Measurements from ENCODE around the gene MYOZ3. TPM values are rescaled to one million over a fixed set of nuclear protein-coding genes. Genes with fewer than 3 reads are reported as not detected.

The MYOZ3 gene
- total and polyA plus RNA-seq, 2 experiments from 2014 or later = 1.1 to 1.8 TPM

DNA sequence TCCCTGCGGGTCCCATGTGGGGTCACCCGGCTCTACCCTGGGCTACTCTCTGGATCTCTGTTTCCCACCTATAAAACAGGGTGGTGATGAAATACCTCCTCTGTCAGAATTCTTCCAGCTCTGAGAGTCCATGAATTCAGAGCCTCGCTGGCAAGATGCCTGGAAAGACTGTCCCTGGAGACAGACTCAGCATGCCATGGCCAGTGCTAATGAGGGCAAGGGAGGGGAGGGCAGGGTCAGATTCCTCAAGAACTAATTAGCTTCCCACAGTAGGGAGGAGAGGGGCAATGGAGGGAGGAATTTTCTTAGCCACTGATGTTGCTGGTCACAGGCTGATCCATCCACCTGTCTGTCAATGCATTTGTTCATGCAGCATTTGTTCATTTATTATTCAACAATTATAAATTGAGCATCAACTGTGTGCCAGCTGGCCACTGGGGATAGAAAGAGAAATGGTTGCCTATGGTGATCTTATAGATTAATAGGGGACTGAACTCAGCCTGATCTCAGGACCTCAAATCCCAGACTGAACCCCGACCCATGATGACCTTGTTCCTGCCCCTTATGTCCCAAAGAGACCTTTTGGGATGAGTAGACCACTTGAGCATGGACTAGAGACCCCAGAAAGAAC is 15.9 kb upstream of the MYOZ3 start:
- Histone ChIP-seq H3K4me2 (peak overlapping the region; percentile 26), H3K4me1 (ENCODE audit: insufficient read depth) (peaks cover 54% of the 10 kb centered on the region)

DNA sequence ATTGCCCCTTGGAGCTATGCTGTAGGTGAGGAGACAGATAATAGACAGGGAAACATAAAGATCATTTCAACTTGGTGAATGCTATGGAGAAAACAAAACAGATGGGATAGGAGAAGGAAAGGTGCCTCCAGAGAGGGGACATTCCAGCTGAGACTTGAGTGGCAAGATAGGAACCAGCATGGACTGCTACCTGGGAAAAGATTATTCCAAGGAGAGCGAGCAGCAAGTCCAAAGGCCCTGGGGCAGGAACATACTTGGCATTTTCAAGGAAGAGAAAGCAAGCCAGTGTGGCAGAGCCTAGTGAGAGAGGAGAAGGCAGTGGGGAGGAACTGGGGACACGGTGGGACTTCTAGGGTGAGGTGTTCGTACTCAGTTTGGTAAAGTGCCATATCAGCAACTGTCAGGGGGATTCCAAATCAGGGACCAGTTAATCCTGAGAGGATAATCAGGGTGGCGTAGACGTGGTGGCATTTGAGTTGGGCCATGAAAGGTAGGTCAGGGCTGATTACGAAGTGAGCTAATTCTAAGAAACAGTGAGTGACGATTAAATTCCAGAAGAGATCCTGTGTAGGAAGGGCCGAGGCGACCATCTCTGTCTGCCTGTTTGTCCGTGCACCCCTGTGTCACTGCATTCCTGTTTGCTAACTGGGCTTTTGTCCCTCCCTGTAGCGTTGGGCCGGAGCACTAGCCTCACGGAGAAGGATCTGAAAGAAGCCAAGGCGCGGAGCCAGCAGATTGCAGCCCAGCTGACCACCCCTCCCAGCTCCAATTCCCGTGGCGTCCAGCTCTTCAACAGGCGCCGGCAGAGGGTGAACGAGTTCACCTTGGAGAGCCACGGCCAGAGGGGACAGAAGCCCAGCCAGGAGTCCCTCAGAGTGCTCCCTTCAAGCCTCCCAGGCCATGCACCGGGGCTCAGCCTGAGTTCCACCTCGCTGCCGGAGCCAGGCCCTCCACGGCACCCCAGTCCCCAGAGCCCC is 13.5 kb upstream of the MYOZ3 start:
- Histone ChIP-seq H3K4me3 (no peak overlapping the region), H3K27ac (no peak overlapping the region), H3K4me2 (no peak overlapping the region), H3K27me3 (no peaks in the 10 kb centered on the region), H3K9me2 (replicated peaks; ENCODE audit: insufficient read depth) (no peaks in the 10 kb centered on the region), H3K4me1 (ENCODE audit: insufficient read depth) (peaks cover 30% of the 10 kb centered on the region), H4K20me1 (ENCODE audit: insufficient read depth, poor library complexity, severe bottlenecking) (no peaks in the 10 kb centered on the region), H3K9me3 (ENCODE audit: low read depth) (no peaks in the 10 kb centered on the region), H2AFZ (no peak overlapping the region), H3K36me3 (replicated peaks; ENCODE audit: insufficient read depth, low read depth) (no peaks in the 10 kb centered on the region), H3K79me2 (peaks cover 42% of the 10 kb centered on the region)
- WGBS (ENCODE audit: low lambda C conversion rate, missing lambda C conversion rate) = 81% methylated on average over 25 of the region's 25 CpGs
- no peak for DNase-seq (ENCODE audit: low spot score)
- TF ChIP-seq EZH2 (IDR thresholded peaks at IDR 0.05; ENCODE audit: borderline replicate concordance) = no peak
- TF ChIP-seq EZH2phosphoT487 (IDR thresholded peaks at IDR 0.05; ENCODE audit: low read depth, severe bottlenecking, unreplicated experiment) = no peak
- TF ChIP-seq, protein P1, sequence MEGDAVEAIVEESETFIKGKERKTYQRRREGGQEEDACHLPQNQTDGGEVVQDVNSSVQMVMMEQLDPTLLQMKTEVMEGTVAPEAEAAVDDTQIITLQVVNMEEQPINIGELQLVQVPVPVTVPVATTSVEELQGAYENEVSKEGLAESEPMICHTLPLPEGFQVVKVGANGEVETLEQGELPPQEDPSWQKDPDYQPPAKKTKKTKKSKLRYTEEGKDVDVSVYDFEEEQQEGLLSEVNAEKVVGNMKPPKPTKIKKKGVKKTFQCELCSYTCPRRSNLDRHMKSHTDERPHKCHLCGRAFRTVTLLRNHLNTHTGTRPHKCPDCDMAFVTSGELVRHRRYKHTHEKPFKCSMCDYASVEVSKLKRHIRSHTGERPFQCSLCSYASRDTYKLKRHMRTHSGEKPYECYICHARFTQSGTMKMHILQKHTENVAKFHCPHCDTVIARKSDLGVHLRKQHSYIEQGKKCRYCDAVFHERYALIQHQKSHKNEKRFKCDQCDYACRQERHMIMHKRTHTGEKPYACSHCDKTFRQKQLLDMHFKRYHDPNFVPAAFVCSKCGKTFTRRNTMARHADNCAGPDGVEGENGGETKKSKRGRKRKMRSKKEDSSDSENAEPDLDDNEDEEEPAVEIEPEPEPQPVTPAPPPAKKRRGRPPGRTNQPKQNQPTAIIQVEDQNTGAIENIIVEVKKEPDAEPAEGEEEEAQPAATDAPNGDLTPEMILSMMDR (IDR thresholded peaks at IDR 0.05; ENCODE audit: poor library complexity) = no peak

More for the DNA sequence above, 15.9 kb upstream of the MYOZ3 start:
- Histone ChIP-seq H3K27me3 (no peaks in the 10 kb centered on the region), H3K9me3 (ENCODE audit: low read depth) (no peaks in the 10 kb centered on the region), H3K79me2 (peaks cover 49% of the 10 kb centered on the region), H3K9me2 (replicated peaks; ENCODE audit: insufficient read depth) (no peaks in the 10 kb centered on the region), H3K36me3 (replicated peaks; ENCODE audit: insufficient read depth, low read depth) (no peaks in the 10 kb centered on the region), H3K4me3 (no peak overlapping the region), H2AFZ (no peak overlapping the region), H4K20me1 (ENCODE audit: insufficient read depth, poor library complexity, severe bottlenecking) (no peaks in the 10 kb centered on the region), H3K27ac (peak overlapping the region; percentile 45)
- WGBS (ENCODE audit: low lambda C conversion rate, missing lambda C conversion rate) = 75% methylated on average over 4 of the region's 4 CpGs
- TF ChIP-seq EZH2 (IDR thresholded peaks at IDR 0.05; ENCODE audit: borderline replicate concordance) (no peak), EZH2phosphoT487 (IDR thresholded peaks at IDR 0.05; ENCODE audit: low read depth, severe bottlenecking, unreplicated experiment) (no peak)
- TF ChIP-seq, protein P1 (IDR thresholded peaks at IDR 0.05; ENCODE audit: poor library complexity) = no peak
- DNase-seq (ENCODE audit: low spot score) = no peak

DNA sequence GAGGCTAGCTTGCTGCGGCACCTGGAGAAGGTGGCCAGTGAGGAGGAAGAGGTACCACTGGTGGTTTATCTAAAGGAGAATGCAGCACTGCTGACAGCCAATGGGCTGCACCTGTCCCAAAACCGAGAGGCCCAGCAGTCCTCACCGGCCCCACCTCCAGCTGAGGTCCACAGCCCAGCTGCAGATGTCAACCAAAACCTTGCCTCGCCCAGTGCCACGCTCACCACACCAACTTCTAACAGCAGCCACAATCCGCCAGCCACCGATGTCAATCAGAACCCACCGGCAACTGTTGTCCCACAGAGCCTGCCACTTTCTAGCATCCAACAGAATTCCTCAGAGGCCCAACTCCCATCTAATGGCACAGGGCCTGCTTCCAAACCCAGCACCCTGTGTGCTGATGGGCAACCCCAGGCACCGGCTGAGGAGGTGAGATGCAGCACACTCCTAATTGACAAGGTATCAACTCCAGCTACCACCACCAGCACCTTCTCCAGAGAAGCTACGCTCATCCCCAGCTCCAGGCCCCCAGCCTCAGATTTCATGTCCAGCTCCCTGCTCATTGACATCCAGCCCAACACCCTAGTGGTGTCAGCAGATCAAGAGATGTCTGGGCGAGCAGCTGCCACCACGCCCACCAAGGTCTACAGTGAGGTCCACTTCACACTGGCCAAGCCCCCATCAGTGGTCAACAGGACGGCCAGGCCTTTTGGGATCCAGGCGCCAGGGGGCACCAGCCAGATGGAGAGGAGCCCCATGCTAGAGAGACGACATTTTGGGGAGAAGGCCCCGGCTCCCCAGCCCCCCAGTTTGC is 12.6 kb upstream of the MYOZ3 start:
- H3K27me3 ChIP-seq = no peaks in the 10 kb centered on the region
- H3K4me3 ChIP-seq = no peak overlapping the region
- no peaks in the 10 kb centered on the region for H3K9me2 ChIP-seq (replicated peaks; ENCODE audit: insufficient read depth)
- H3K9me3 ChIP-seq (ENCODE audit: low read depth) = no peaks in the 10 kb centered on the region
- no peaks in the 10 kb centered on the region for H4K20me1 ChIP-seq (ENCODE audit: insufficient read depth, poor library complexity, severe bottlenecking)
- WGBS (ENCODE audit: low lambda C conversion rate, missing lambda C conversion rate) = 94% methylated on average over 16 of the region's 16 CpGs
- no peak for TF ChIP-seq EZH2phosphoT487 (IDR thresholded peaks at IDR 0.05; ENCODE audit: low read depth, severe bottlenecking, unreplicated experiment)
- TF ChIP-seq, protein P1 (IDR thresholded peaks at IDR 0.05; ENCODE audit: poor library complexity) = no peak
- TF ChIP-seq EZH2 (IDR thresholded peaks at IDR 0.05; ENCODE audit: borderline replicate concordance) = no peak
- H2AFZ ChIP-seq = no peak overlapping the region
- no peak overlapping the region for H3K27ac ChIP-seq
- no peak for DNase-seq (ENCODE audit: low spot score)
- H3K4me2 ChIP-seq = no peak overlapping the region
- peaks cover 34% of the 10 kb centered on the region for H3K79me2 ChIP-seq
- H3K36me3 ChIP-seq (replicated peaks; ENCODE audit: insufficient read depth, low read depth) = no peaks in the 10 kb centered on the region
- peaks cover 21% of the 10 kb centered on the region for H3K4me1 ChIP-seq (ENCODE audit: insufficient read depth)

Data from hepatocyte (in vitro differentiated cells).